HG02571 (cell line): Measurements from ENCODE around the gene TTC21A.

ENCODE experiments used
- ATAC-seq: cut with Tn5 transposase; IDR thresholded peaks from one replicate; pipeline ENCODE4 v1.9.1; 2021; ENCODE audit warnings: mild to moderate bottlenecking, moderate library complexity; ENCODE audit not compliant: unreplicated experiment

Gene TTC21A

DNA sequence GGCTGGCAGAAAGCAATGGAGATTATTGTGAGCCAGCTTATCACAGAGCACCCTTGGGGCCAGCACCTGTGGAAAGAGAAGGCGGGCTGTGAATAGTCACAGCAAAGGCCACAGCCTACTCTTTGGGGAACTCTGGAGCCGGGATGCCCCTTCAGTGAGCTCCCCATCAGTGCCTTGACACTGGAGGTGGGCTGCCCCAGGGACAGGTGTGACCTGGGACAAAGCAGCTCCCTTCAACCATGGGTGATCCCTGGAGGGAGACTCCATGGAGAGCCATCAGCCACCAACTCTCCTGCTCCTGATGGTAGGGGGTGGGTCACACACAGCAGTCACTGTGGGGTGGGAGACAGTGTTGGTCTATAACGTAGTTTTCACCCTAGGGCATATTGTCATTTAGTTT is 5.8 kb downstream of the TTC21A start:
- no peak for ATAC-seq

DNA sequence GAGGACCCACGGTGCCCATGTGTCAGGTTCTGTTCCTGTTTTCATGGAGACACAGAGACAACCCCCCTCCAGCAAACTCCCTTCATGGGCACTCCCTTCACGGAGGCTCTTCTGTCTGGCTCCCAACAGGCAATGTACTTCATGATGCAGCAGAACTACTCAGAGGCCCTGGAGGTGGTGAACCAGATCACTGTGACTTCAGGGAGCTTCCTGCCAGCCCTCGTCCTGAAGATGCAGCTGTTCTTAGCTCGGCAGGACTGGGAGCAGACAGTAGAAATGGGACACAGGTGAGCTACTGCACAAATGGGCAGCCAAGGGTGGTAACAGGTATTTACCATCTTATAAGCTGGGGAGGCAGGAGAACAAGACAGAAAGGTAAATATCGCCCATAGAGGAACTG is 7.0 kb downstream of the TTC21A start:
- ATAC-seq, result no peak

DNA sequence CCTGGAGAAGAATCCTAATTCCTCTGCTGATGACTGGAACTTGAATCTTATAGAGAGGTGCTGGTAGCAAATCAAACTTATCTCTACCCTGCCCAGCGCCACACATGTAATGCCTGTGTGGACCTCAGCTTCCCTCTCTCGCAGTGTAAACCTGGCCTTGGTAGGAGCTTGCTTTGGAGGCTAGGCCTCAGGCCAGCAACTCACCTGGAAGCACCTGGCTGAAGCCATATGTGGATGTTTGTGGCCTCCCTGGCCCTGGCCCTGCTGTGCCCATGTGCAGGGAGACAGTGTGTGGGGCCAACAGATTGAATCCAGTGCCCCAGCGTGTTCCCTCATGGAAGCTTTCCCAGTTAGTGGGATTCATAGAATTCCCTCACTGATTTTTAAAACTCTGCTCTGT is 8.4 kb downstream of the TTC21A start:
- ATAC-seq, result no peak

DNA sequence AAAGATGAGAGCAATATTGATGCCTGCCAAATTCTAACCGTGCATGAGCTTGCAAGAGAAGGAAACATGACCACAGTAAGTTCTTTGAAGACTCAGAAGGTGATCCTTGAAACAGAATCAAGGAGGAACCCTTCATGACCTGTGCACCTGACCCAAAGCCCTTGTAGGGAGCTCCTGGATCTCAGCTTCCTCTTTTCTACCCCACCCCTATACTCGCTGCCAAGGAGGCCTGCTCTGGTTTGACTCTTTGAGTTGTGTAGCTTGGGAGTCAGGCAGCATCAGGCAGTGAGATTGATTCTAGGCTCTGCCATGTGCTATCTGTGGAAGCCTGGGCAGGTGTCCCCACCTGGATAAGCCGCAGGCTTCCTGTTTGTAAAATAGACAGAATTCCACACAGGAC is 10.6 kb downstream of the TTC21A start:
- no peak for ATAC-seq

DNA sequence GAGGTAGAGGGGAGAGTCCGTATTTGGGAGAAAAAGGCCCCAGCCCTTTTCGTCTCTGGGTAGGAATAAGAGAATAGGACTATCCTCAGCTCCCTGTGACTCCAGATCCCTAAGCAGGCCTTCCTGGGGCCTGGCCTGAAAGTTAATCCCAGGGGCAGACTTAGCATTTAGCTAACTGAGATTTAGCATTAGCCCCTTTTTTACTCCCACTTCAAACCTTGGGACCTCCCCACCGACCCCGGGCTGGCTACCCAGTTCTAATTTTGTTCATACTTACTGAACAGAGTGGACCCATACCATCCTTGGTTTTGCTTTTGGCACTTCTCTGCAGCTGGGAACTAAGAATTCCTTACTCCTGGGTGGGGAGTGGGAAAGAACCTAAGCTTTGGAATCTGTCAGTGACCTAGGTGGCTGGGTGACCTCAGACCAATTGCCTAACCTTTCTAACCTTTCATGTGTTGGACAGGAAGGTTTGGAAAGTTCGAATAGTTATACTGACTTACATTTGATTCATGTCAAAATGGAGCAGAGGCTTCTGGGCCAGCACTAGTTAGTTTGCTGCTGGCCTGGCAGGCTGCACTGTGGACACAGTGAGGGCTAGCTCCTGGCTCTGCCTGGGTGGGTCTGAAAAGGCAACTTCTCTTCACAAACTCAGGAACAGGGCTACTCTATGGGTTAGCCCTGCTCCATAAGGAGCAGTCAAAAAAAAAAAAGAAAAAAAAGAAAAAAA is 11.6 kb downstream of the TTC21A start:
- no peak for ATAC-seq

DNA sequence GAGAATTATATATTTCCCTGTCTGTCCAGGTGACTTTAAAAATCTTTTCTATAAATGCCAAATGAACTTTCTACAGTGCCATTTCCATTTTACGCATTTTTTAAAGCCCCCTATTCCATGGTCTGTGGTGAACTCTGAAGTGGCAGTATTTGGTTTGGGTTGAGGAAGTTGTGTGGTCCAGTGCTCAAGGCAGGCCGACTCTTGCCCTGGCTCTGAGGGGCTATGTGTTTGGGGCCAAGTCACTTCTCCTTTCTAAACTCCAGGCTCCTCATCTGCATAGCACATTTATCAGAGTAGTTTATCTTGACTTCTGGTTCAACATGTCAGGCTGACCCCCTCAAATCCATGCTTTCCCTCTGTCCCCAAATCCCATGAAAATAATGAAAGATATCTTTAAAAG is 14.1 kb downstream of the TTC21A start:
- ATAC-seq, result no peak

DNA sequence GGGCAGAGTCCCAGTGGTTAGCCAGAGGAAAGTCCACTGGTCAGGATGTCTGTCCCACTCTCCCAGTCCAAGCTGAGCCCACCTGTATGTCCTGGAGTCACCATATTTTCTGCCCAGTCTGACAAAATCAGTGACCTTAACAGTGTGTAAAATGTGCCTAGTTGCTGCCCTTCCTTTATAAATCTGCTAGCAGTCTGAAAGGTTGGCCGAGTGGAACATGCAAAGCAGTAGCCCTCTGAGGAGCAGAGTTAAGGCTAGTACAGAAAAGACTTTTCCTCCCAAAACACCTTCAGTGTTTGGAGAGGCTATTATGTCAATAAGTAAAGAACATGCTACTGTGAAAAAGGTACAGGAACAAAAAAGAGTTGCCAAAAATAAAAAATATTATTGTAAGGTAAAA is 15.3 kb downstream of the TTC21A start:
- ATAC-seq, result peak; percentile 75

DNA sequence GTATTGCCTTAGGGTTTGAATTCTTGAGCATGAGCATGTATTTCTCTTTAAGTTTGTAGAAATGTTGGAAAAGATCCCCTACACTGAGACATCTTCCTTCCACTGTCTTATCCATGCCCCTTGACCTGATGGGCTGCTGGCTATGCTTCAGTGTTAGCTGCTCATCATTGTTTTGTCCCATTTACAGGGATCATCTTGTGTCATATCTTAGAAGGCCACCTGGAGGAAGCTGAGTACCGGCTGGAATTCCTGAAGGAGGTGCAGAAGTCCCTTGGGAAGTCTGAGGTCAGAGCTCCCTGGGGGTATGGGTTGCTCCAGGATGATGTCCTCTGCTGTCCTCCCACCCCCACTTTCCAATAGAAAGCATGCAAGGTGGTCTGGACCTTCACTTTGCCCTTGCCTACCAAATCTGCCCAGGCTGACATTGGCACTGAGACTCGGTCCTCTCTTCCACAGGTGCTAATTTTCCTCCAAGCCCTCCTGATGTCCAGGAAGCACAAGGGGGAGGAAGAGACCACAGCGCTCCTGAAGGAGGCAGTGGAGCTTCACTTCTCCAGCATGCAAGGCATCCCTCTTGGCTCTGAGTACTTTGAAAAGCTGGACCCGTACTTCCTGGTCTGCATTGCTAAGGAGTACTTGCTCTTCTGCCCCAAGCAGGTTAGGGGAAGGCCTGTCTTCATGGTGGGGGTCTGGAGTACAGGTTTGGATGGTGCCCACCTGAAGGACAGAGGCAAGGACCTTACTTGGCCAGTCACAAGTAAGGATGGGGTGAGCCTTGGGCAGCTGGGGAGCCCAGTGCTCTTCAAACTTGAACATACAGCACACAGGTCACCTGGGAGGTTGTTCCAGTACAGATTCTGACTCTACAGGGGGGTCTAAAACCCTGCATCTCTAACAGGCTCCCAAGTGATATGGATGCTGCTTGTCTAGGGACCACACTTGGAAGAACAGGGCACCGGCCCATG is 17.7 kb downstream of the TTC21A start:
- ATAC-seq, result no peak

DNA sequence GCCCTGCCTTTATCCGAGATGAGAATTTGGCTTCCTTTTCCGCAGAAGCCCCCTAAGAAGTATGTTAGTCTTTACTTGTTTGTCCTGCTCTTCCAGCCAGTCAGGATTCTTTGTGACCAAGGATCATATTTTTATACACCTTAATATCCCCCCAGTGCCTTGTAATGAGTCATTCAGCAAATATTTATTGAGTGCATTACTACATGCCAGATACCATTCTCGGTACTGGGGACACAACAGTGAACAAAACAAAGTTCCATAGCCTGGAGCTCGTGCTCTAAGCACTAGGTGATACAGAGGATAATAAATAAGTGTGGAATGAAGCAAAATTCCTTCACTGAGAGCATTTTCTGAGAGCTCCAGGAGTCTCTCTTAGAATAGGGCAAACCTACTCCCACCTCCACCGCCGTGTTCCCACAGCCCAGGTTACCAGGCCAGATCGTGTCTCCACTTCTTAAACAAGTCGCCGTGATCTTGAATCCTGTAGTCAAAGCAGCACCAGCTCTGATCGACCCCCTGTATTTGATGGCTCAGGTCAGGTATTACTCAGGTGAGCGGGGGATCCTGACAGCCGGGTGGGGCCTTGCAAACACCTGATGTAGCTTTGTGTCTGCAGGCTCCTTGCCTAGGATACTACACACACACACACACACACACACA is 18.5 kb downstream of the TTC21A start:
- no peak for ATAC-seq

DNA sequence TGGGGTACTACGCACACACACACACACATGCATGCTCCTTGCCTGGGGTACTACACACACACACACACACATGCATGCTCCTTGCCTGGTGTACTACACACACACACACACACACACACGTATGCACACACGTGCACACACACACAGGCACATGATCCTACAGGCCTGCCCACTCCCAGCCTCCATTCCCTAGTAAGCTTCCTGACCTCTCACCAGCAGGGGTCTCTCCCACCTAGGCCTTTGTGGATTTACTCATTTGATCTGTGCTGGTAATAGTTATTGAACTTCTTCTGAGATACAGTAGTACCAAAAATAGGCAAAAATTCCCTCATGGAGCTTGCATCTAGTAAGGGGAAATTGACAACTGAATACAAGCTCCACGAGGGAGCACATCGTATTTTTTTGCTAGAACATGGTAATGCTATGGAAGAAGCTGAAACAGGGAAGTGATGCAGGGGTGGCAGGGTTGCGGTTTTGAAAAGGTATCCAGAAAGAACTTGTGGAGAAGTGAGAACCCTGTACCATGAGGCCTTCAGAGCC is 19.1 kb downstream of the TTC21A start:
- no peak for ATAC-seq

DNA sequence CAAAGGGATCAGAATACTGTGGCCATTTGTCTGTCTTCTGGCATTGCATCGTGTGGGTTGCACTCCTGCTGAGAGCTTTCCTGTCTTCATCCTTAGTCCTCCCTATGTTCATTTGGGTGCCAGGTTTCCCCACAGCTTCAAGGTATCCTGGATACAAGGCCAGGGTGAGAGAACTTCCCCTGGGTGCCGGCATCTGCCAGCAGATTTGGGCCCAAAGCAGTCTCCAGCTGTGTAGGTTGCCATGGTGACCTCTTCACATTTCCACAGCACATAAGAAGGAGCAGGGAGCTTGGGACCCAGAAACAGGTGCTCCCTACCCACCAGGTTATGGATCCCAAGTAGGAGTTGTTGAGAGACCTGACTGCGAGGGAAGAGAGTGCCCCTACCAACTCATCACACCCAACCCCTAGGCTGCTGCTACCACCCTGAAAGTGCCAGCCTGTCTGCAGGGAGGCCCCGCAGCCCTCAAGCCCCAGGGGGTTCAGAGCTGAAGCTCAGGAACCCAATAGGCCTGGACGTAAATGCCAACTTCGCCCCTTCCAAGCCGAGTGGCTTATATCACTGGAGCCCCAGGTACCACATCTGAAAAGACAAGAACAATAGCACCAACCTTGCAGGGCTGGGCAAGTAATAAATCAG is 19.9 kb downstream of the TTC21A start:
- ATAC-seq, result no peak

DNA sequence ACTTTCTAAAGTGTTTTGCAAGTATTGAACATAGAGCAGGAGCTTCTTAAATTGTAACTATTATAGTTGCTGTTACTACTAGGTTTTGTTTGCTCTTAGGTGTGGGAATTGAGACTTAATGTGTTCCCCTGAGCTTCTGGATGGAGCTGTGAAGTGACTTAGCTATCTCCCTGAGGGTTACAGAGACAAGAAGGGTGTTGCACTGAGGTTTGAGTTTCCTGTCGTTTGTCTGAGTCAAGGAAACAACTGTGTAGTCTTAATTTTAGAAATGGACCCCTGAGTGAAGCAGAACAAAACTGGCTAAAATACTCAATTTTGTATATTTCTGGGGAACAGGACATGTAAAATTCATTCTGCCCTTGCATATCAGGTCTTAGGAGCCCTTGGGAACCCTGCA is 20.4 kb downstream of the TTC21A start:
- ATAC-seq, result no peak

DNA sequence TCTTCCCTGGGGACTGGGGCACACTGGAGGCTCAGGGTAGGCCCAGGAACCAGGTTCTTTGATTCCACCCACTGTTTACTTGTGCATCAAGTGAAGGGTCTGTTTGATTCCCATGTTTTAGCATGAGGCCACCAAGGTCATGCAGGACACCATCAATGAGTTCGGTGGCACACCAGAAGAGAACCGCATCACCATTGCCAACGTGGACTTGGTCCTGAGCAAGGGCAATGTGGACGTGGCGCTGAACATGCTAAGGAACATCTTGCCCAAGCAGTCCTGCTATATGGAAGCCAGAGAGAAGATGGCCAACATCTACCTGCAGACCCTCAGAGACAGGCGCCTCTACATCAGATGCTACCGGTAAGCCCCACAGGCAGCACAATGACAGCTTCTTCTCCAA is 21.5 kb downstream of the TTC21A start:
- no peak for ATAC-seq

DNA sequence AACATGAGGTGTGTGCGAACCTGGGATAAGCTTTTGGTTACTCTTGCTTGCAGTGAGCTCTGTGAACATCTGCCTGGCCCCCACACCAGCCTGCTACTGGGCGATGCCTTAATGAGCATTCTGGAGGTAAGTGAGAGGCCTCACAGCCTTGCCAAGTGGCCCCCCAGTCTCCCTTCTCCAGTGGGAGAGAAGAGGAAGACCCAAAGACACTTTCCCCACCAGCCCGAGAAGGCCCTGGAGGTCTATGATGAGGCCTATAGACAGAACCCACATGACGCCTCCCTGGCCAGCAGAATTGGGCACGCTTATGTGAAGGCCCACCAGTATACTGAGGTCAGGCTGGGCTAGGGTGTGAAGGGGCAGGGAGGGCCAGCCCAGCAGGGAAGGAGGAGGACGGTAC is 22.5 kb downstream of the TTC21A start:
- ATAC-seq, result no peak

DNA sequence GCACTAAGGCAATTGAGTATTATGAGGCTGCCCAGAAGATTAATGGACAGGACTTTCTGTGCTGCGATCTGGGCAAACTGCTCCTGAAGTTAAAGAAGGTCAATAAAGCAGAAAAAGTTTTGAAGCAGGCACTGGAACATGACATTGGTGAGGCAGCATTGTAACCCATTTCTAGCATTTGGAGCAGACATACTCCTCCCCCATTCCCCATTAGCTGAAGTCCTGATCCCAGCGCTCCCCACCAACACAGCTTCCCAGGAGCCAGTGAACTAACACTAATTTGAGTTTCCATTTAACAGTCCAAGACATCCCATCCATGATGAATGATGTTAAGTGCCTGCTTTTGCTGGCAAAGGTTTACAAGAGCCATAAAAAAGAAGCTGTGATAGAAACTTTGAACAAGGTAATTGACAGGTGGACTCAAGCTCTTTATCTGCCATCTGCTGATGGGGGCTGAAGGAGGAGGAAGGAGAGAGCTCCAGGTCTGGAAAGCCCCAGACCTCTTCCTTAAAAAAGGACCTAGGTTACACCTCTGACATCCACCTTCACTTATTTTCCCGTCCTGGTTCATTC is 23.3 kb downstream of the TTC21A start:
- no peak for ATAC-seq

DNA sequence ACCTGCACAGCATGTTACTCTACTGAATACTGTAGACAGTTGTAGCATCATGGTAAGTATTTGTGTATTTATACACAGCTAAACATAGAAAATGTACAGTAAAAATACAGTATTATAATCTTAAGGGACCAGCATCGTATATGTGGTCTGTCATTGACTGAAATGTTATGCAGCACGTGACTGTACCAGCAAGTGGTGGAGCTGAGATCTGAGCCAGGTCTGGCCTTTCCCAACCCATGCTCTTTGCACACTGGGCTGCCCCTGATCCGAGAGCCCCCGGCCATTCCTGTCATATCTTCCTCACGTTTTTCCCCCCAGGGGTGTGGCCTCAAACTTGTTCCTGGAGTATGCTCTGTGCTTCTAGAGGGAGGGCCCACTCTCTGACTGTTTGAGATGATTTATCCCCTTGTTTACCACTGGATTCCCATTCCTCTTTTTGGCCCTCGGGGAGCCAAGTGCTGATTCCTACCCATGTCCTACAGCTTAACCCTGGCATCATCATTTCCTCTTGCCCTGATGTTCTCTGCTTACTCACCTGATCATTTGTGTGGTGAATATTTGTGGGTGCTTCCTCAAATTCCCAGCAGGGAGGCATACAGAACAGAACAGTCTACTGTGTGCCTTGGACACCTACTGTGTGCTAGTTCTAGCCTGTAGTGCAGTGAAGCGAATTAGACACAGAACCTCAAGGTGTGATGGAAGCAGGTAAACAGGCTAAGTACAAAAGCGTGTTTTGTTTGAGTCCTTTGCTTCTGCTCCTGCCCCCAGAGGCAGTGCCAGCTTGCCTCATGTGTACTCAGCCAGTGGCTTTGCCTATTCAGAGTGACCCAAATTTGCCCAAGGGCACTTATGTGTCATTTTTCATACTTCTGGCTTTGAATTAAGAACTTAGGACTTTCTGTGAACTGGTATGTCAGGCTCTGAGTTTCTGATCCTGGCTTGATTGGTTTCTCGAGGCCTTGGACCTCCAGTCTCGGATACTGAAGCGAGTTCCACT is 24.9 kb downstream of the TTC21A start:
- no peak for ATAC-seq

DNA sequence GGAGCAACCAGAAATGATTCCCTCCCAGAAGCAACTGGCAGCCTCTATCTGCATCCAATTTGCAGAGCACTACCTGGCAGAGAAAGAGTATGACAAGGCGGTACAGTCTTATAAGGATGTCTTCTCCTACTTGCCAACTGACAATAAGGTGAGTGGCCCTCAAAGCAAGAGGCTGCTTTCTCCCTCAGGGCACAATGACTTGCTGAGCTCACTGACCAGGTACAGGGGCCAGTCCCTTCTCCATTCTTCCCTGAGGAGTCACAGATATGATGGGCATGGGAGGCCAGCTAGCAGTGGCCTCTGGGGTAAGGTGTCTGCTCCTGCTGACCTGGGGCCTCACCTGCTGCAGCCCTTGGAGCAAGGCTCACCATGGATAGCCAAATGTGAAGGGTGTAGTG is 25.6 kb downstream of the TTC21A start:
- no peak for ATAC-seq

DNA sequence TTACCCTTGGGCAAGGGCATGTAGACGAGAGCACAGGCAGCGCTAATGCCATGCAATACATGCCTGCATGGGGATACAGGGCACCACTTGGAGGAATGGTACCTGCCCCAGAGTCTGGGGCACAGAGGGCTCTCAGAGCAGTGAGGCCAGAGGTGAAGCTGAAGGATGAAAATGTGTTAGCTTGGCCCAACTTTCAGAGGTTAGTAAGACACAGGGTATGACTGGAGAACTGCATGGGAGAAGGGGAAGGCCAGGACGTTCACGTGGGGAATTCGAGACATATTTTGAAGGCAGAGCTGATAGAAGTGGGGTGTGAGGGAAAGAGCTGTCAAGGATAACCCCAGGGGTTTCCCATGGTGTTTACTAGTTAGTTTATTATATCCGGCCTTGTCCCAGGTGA is 26.3 kb downstream of the TTC21A start:
- ATAC-seq, result no peak

DNA sequence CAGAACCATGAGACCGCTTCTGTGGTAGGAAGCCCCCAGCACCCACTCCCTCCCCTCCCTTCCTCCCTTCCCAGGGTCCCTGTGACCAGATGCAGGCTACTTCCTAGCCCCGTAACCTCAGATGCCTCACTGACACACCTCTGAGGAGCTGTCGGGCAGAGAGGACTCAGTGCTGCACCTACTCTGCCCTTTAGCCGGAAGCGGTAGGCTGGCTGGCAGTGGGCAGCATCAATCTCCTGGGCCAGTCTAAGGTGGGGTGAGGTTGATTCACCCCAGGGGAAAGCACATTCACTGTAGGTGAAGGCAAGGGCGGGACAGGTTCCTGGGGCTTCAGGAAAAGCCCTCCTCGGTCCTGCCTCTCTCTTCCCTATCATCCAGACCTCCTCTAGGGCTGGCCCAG is 26.8 kb downstream of the TTC21A start:
- no peak for ATAC-seq
